Islet precursor cell (in vitro differentiated cells): Measurements from ENCODE around the gene FZD4.
"Not testable (repeated sequence)": the region's sequence is repeated elsewhere in the genome, so short reads cannot be mapped to it uniquely, and the experiment has no call there.

Experiments used
- DNase-seq: peaks from one replicate; pipeline ENCODE4 v3.0.0-alpha.2; 2018

The FZD4 gene

GRCh38 chr11:86955361-86956120 lies at the start of gene FZD4:
Gene FZD4 (minus strand): TSS chr11:86955395. CDS start chr11:86955085, 310 bp downstream.
- peak; percentile 96 for DNase-seq

GRCh38 chr11:87004281-87004680 lies 49.1 kb upstream of the FZD4 start:
- not testable (repeated sequence) for DNase-seq

GRCh38 chr11:87002918-87003317 lies 47.7 kb upstream of the FZD4 start:
- DNase-seq = no peak

DNA sequence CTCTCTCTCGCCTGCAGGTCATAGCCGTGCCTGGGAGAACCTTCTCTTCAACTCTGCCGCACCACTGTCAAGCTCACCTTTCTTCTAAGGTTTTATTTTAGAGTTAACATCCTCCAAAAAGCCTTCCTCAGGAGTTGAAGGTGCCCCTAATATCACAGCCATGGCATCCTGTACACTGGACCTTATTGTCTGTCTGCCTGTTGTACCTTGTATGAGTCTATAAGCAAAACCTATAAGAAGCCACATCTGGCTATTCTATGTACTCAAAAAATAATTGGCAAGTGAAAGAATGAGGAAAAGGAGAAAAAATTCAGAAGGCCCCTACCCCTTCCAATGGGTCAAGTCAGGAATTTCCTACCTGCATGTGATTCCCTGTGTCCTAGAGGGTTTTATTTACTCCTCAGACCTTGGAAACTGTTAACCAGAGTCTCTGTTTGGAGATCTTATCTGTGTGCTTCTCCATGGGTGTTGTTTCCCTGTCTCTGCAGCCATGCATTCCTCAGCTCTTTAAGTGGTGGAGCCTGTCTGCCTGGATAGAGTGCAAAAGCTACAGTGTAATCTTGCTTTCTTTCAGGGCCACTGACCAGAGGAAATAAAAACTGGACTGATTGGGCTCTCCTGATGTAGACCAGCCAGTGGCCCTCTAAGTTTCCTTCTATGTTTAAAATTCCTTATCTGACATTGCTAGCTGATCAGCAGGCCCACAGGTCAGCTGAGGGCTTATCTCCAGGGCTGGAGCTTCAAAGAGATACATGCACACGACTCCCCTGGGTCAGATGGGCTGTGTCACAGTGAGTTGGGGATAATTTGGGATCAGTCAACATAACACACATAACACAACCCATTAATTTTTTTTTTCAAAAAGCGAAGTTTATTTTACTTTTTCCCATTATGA lies 44.9 kb upstream of the FZD4 start:
- peak; percentile 97 for DNase-seq

- no peak for DNase-seq
Observed at GRCh38 chr11:86999388-86999787, 44.2 kb upstream of the FZD4 start.

- no peak for DNase-seq
Observed at GRCh38 chr11:86996953-86997570, 41.9 kb upstream of the FZD4 start.

DNA sequence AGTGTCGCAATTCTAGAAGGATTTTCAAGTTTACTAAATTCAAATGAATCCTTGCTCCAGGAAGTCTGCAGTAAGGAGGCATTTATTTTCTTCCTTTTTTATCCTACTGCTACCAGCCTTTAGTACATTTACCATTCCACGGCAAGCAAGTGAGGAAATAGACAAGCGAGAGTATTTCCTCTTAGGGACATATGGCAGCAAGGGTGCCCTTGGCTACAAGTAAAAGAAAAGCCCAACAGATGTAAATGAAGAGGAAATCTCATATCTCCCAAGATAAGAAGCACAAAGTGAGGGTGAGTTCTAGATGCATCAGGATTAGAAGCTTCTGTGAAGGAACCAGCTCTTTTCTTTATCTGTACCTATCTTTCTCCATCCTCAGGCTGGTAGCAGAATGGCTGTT lies 37.8 kb upstream of the FZD4 start:
- no peak for DNase-seq

DNA sequence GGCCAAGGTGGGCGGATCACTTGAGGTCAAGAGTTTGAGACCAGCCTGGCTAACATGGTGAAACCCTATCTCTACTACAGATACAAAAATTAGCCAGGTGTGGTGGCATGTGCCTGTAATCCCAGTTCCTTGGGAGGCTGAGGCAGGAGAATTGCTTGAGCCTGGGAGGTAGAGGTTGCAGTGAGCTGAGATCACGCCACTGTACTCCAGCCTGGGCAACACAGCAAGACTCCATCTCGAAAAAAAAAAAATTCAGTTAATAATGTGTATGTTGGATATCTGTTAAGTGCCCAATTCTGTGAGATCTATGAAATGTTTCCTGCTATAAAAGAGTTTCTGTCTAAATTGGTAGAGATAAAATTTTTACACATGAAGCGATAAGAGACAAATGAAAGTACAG lies 37.1 kb upstream of the FZD4 start:
- not testable (repeated sequence) for DNase-seq

GRCh38 chr11:86991341-86991740 lies 36.1 kb upstream of the FZD4 start:
- no peak for DNase-seq

DNA sequence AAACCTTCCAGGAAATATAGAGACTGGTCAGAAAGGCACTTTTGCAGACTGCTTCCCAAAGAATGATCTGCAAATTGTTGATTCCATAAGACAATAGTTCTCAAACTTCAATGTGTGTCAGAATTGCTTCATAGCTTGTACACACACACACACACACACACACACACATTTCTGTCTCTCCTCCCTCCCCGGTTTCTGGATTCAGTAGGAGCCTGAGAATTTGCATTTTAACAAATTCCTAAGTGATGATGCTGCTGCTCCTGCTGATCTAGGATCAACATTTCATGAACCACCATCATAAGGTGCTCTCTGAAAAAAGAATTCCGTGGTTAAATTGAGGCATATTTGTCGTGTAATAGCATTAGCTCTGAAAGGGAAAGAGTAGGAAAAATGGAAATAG lies 35.3 kb upstream of the FZD4 start:
- DNase-seq = peak; percentile 81

GRCh38 chr11:86990031-86990430 lies 34.8 kb upstream of the FZD4 start:
- no peak for DNase-seq

DNA sequence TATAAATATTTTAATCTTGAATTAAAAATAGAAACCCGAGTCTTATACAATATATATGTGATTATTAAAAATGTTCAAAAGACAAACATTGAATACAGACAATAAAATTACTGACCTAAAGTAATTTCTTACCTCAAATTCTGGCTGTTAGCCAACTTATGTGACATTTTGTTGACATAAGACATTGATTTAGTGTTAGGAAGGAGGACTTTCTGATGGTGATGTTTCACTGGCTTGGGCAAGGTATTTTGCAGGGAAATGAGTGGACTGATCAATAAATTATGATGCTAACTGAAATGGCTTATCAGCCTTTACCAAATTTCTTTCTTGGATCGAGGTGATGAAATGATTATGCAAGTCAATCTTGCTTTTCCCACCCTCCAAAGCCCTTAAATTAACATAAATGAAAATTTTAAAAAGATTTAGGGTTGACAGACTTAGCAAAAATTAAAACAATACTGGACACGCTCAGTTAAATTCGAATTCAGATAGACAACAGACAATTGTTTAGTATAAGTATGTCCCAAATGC lies 33.2 kb upstream of the FZD4 start:
- no peak for DNase-seq

- DNase-seq = no peak
Observed at GRCh38 chr11:86987679-86988078, 32.5 kb upstream of the FZD4 start.

- no peak for DNase-seq
Observed at GRCh38 chr11:86984701-86985100, 29.5 kb upstream of the FZD4 start.

DNA sequence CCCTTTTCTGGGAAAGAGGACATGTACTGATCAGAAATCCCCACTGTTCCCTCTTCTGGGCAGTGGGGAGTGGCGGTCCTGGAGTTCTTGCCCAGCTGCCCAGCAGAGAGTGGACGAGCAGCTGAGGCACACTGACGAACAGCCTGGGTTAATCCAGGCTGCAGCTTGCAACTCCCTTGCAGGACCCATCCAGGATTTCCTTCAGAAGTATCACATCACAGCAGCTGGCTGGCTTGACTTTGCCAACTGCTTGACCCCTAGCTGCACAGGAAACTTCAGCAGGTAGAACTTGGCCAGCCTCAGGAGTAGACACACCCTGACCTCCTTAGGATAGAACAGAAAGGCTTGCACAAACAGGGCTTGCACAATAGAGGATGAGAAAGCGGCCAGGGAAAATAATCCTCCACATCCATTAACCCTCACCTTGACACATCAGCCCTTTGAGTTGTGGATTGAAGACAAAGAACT lies 27.9 kb upstream of the FZD4 start:
- no peak for DNase-seq

DNA sequence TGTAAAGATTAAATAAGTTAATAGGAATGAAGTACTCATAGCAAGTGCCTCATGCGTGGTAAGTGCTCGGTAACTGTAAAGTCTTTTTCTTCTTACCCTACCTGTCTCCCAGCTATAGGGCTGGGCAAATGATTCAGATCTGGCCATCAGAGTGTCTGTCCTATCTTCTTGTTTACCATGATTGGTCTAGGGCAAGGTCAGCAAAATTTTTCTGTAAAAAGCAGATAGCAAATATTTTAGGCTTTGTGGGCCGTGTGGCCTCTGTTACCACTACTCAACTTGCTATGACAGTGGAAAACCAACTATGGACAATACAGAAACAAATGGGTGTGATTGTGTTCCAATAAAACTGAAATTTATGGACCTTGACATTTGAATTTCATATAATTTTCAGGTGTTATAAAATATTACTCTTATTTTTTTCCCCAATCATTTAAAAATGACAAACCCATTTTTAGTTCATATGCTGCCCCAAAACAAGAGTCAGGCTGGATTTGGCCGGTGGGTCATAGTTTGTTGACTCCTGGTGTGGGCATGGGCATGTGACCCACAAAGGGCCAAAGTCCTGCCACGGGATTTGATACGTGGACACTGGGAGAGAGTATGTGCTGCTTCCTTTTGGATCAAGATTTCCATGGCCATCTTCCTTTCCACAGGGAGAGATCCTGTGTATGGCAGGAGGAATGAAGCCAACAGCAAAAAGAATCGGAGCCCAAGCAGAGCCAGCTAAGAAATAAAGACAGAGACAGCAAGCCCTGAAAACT lies 26.8 kb upstream of the FZD4 start:
- no peak for DNase-seq

GRCh38 chr11:86980086-86980796 lies 25.0 kb upstream of the FZD4 start:
- DNase-seq = no peak

DNA sequence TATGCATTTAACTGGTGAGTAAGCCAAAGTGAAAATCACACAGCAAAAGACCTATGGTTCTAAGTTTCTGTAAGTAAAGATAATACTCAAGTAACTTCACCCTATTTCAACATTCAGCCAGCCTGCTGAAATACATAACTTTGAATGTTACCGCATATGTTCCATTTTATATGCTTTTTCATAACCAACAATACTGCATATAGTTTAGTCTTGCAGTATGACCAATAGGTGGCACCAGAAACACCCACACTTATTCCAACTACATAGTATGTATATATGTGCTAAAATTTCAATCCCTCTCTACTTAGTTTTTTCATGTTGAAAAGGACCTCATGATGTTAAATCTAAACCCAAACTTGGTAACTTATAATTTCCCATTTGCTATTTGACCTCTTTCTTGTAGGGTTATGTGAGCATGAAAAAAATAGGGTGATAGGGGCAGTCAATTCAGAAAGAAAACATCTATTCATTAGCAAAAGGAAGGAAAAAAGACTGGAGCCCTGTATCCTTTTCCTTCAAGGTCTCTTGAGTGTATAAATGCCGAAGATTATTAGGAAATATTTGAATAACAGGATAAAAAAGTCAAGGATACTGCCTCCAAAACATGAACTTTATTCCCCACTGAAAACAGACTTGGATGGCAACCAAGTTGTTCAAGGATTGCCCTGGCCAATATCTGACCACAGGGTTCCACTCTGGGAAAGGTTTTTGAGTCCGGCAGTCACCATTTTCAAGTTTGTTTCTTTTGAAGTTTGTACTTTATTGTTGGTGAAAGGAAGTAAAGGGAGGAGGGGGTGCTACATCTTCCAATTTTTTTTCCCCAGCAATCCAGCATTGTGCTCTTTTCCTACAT lies 23.8 kb upstream of the FZD4 start:
- no peak for DNase-seq

- DNase-seq = no peak
Observed at GRCh38 chr11:86978247-86978646, 23.1 kb upstream of the FZD4 start.

GRCh38 chr11:86977441-86978050 lies 22.4 kb upstream of the FZD4 start:
- no peak for DNase-seq
